GM23338 (cell line): ENCODE results near the gene NMS. TPM values are rescaled to one million over a fixed set of nuclear protein-coding genes. Genes with fewer than 3 reads are reported as not detected.

ENCODE experiments used
- ATAC-seq: fragments of 200-7000 bp; cut with Tn5 transposase; 3 replicates; pipeline ENCODE4 v1.9.1; 2020
- DNase-seq: peaks from one replicate; pipeline ENCODE4 v3.0.0-alpha.2; 2015; ENCODE audit warnings: low spot score
- H2AFZ ChIP-seq: fragments of 200-600 bp; sonication (generic); 2 replicates; pipeline ENCODE4 v1.8.0; 2016; ENCODE audit warnings: antibody characterized with exemption, mild to moderate bottlenecking, moderate library complexity
- H3F3A ChIP-seq: fragments of 200-600 bp; sonication (generic); replicated peaks from 2 replicates; pipeline ENCODE4 v1.8.0; 2017; ENCODE audit warnings: antibody characterized with exemption, mixed run types, low read depth
- H3K27ac ChIP-seq: fragments of 200-600 bp; sonication (generic); 2 replicates; pipeline ENCODE4 v1.6.1; 2016; ENCODE audit warnings: low read depth
- H3K27me3 ChIP-seq: fragments of 200-600 bp; sonication (generic); 2 replicates; pipeline ENCODE4 v1.8.0; 2016; ENCODE audit warnings: mild to moderate bottlenecking, mixed run types, moderate library complexity; ENCODE audit not compliant: insufficient read depth
- H3K36me3 ChIP-seq: fragments of 200-600 bp; sonication (generic); 2 replicates; pipeline ENCODE4 v1.8.0; 2016; ENCODE audit warnings: mild to moderate bottlenecking; ENCODE audit not compliant: insufficient read depth
- H3K4me1 ChIP-seq: fragments of 200-600 bp; sonication (generic); 2 replicates; pipeline ENCODE4 v1.8.0; 2016; ENCODE audit warnings: mild to moderate bottlenecking, moderate library complexity; ENCODE audit not compliant: insufficient read depth
- H3K4me2 ChIP-seq: fragments of 200-600 bp; sonication (generic); 2 replicates; pipeline ENCODE4 v1.7.1; 2017; ENCODE audit warnings: mixed run types
- H3K4me3 ChIP-seq: fragments of 200-600 bp; sonication (generic); 2 replicates; pipeline ENCODE4 v1.6.1; 2016; ENCODE audit warnings: mixed run types
- H3K79me2 ChIP-seq: fragments of 200-600 bp; sonication (generic); replicated peaks from 2 replicates; pipeline ENCODE4 v1.8.0; 2017; ENCODE audit warnings: mild to moderate bottlenecking; ENCODE audit not compliant: insufficient read depth
- H3K9me2 ChIP-seq: fragments of 200-600 bp; sonication (generic); 2 replicates; pipeline ENCODE4 v1.8.0; 2017; ENCODE audit not compliant: insufficient read depth
- H4K20me1 ChIP-seq: fragments of 200-600 bp; sonication (generic); replicated peaks from 2 replicates; pipeline ENCODE4 v1.8.0; 2017; ENCODE audit warnings: mild to moderate bottlenecking; ENCODE audit not compliant: insufficient read depth
- H3K27ac Mint-ChIP-seq: 2 replicates; pipeline ENCODE4 v1.8.0; 2020; ENCODE audit warnings: inconsistent platforms, mild to moderate bottlenecking, moderate library complexity, mixed read lengths
- H3K27me3 Mint-ChIP-seq: 3 replicates; pipeline ENCODE4 v1.8.0; 2022; ENCODE audit warnings: low read depth, mild to moderate bottlenecking, moderate library complexity, mixed read lengths, inconsistent platforms; ENCODE audit not compliant: insufficient read depth, poor library complexity
- H3K36me3 Mint-ChIP-seq: 3 replicates; pipeline ENCODE4 v1.8.0; 2021; ENCODE audit warnings: low read depth, mild to moderate bottlenecking, inconsistent platforms, moderate library complexity, mixed read lengths
- H3K4me1 Mint-ChIP-seq: 3 replicates; pipeline ENCODE4 v1.8.0; 2020; ENCODE audit warnings: mild to moderate bottlenecking, inconsistent platforms, mixed read lengths
- H3K4me3 Mint-ChIP-seq: 3 replicates; pipeline ENCODE4 v1.8.0; 2021; ENCODE audit warnings: moderate library complexity, mild to moderate bottlenecking, inconsistent platforms, mixed read lengths
- H3K9me3 Mint-ChIP-seq: 3 replicates; pipeline ENCODE4 v1.8.0; 2020; ENCODE audit warnings: moderate library complexity, mild to moderate bottlenecking, inconsistent platforms, mixed read lengths
- CTCF ChIP-seq, 2 experiments: fragments of 200-600 bp in 1 of 2; sonication (generic) in 1 of 2; conservative IDR thresholded peaks; 2 replicates each; pipeline versions ENCODE4 v1.5.1 to v1.6.1; 2016 to 2017; ENCODE audit warnings: antibody characterized with exemption in 2 of 2, low read depth in 2 of 2, mild to moderate bottlenecking in 2 of 2, moderate library complexity in 1 of 2
- ETS1 ChIP-seq: IDR thresholded peaks from 2 replicates; pipeline ENCODE4 v1.6.1; 2016; ENCODE audit warnings: antibody characterized with exemption
- EZH2 ChIP-seq: fragments of 200-600 bp; sonication (generic); IDR thresholded peaks from one replicate; pipeline ENCODE4 v1.8.0; 2017; ENCODE audit warnings: antibody characterized with exemption, mild to moderate bottlenecking, low read depth; ENCODE audit not compliant: unreplicated experiment
- EZH2phosphoT487 ChIP-seq: fragments of 200-600 bp; sonication (generic); IDR thresholded peaks from one replicate; pipeline ENCODE4 v1.8.1; 2018; ENCODE audit warnings: antibody characterized with exemption; ENCODE audit not compliant: unreplicated experiment
- JUNB ChIP-seq: IDR thresholded peaks from one replicate; pipeline ENCODE4 v1.6.1; 2016; ENCODE audit warnings: antibody characterized with exemption; ENCODE audit not compliant: unreplicated experiment
- NANOG ChIP-seq: IDR thresholded peaks from 2 replicates; pipeline ENCODE4 v1.6.1; 2016; ENCODE audit warnings: antibody characterized with exemption, borderline replicate concordance
- REST ChIP-seq: IDR thresholded peaks from one replicate; pipeline ENCODE4 v1.6.1; 2018; ENCODE audit warnings: antibody characterized with exemption; ENCODE audit not compliant: unreplicated experiment
- STAT1 ChIP-seq: IDR thresholded peaks from one replicate; pipeline ENCODE4 v1.6.1; 2016; ENCODE audit warnings: antibody characterized with exemption; ENCODE audit not compliant: unreplicated experiment
- ZNF114 ChIP-seq: fragments of 250-450 bp; sonication (Bioruptor Pico); IDR thresholded peaks from 2 replicates; pipeline ENCODE4 v1.5.0; 2020; ENCODE audit warnings: mild to moderate bottlenecking, moderate library complexity
- ZNF331 ChIP-seq: fragments of 250-450 bp; sonication (Bioruptor Pico); IDR thresholded peaks from 2 replicates; pipeline ENCODE4 v1.5.0; 2020; ENCODE audit warnings: low read depth, mild to moderate bottlenecking, moderate library complexity
- ZNF462 ChIP-seq: fragments of 250-450 bp; sonication (Bioruptor Pico); IDR thresholded peaks from 2 replicates; pipeline ENCODE4 v1.5.0; 2020; ENCODE audit warnings: mild to moderate bottlenecking, moderate library complexity
- polyA plus RNA-seq: library from polyadenylated mRNA; unstranded; fragments of >200 nt; fragmentation: Nextera tagmentation; extraction: Ambion mirVana; gene quantifications from 2 replicates; pipeline ENCODE4 v1.2.1, GENCODE V29; 2016
- total RNA-seq: library from RNA; depleted of rRNA; stranded (reverse); fragments of >200 nt; shearing (Covaris generic); gene quantifications from 2 replicates; pipeline ENCODE4 v1.2.3, GENCODE V29; 2014

NMS gene
- total and polyA plus RNA-seq, 2 experiments from 2014 or later: not detected

- H2AFZ ChIP-seq: no peak overlapping the region
- no peaks in the 10 kb centered on the region for H3K79me2 ChIP-seq
- H3K36me3 Mint-ChIP-seq: peaks cover 4% of the 10 kb centered on the region; the same call in 2 of the 3 replicates
- no peaks in the 10 kb centered on the region for H3F3A ChIP-seq
- H3K4me3 ChIP-seq: no peak overlapping the region
- H3K27me3 ChIP-seq: no peaks in the 10 kb centered on the region
- H3K4me2 ChIP-seq: no peak overlapping the region
- 0 out of 2 replicates have a peak, but pooled peaks cover 3% of the 10 kb centered on the region for H3K9me2 ChIP-seq
- peaks cover 4% of the 10 kb centered on the region for H3K27me3 Mint-ChIP-seq
- H3K4me3 Mint-ChIP-seq: no peak overlapping the region
- ATAC-seq: no peak
- peaks cover 15% of the 10 kb centered on the region; the same call in 2 of the 3 replicates for H3K9me3 Mint-ChIP-seq
- no peak overlapping the region for H3K27ac ChIP-seq
- DNase-seq: no peak
- H3K27ac Mint-ChIP-seq: no peak overlapping the region
- no peaks in the 10 kb centered on the region for H4K20me1 ChIP-seq
- no peaks in the 10 kb centered on the region for H3K36me3 ChIP-seq
- no peaks in the 10 kb centered on the region; the same call in 2 of the 3 replicates for H3K4me1 Mint-ChIP-seq
- no peaks in the 10 kb centered on the region for H3K4me1 ChIP-seq
- TF ChIP-seq JUNB (no peak), REST (no peak), EZH2phosphoT487 (no peak), CTCF (conservative IDR thresholded peaks at IDR 0.05; ENCODE audit: low read depth in 2 of 2) (no peak), ETS1 (no peak), STAT1 (no peak), NANOG (no peak), ZNF114 (CRISPR knock-in tag) (no peak), ZNF331 (CRISPR knock-in tag) (no peak), ZNF462 (CRISPR knock-in tag) (no peak), EZH2 (no peak)
Measured at GRCh38 chr2:100494712-100495111, 24.4 kb downstream of the NMS start.
